ENCODE results near the gene TYROBP. TPM values are rescaled to one million over a fixed set of nuclear protein-coding genes. Genes with fewer than 3 reads are reported as not detected.

The TYROBP gene
- polyA plus RNA-seq, 2 of the 4 experiments (the other 2 are of a cell fraction): 0.21 TPM; not detected in 1

GRCh38 chr19:35921012-35921411 lies 12.9 kb upstream of the TYROBP start:
- TF ChIP-seq ZNF302 (CRISPR knock-in tag; IDR thresholded peaks at IDR 0.05) (no peak), ZSCAN20 (CRISPR knock-in tag; IDR thresholded peaks at IDR 0.05) (no peak), CBX2 (IDR thresholded peaks at IDR 0.05; ENCODE audit: borderline replicate concordance, low read depth) (no peak), BCL3 (IDR thresholded peaks at IDR 0.05) (no peak), ZC3H11A (IDR thresholded peaks at IDR 0.05) (peak; percentile 100), REST (IDR thresholded peaks at IDR 0.05) (no peak), USF2 (IDR thresholded peaks at IDR 0.05) (no peak), E2F6 (IDR thresholded peaks at IDR 0.05; ENCODE audit: borderline replicate concordance, low read depth) (no peak)
- no peaks in the 10 kb centered on the region for H3K4me1 ChIP-seq
- WGBS (ENCODE audit: missing lambda C conversion rate): 40% methylated on average over 6 of the region's 6 CpGs
- H3K4me3 ChIP-seq: no peak overlapping the region
- ChIA-PET POLR2A (no interaction called here), CTCF (interaction anchor here (1.1 to 15.4 kb wide), 6 partner anchors 8 to 49 kb away, joined by 3 to 402 read pairs (median 6); partner anchors contain the start of gene TYROBP)
- H3K27ac ChIP-seq: no peak overlapping the region
- no peak overlapping the region for H3K4me2 ChIP-seq
- peaks cover 12% of the 10 kb centered on the region for H3K9me3 ChIP-seq
- FAIRE-seq (no peak), ATAC-seq (no peak), DNase-seq (ENCODE audit: low read depth in 1 of 2, low spot score in 1 of 2) (no peak)

- FAIRE-seq (no peak), DNase-seq (ENCODE audit: low read depth in 1 of 2, low spot score in 1 of 2) (no peak), ATAC-seq (no peak)
- Histone ChIP-seq H3K4me3 (no peak overlapping the region), H3K27ac (no peak overlapping the region), H3K4me1 (no peaks in the 10 kb centered on the region), H3K4me2 (no peak overlapping the region), H3K9me3 (no peaks in the 10 kb centered on the region)
- TF ChIP-seq RNF2 (IDR thresholded peaks at IDR 0.05; ENCODE audit: borderline replicate concordance, low read depth) (no peak), MAX (IDR thresholded peaks at IDR 0.05) (no peak), CTCF (IDR thresholded peaks at IDR 0.05) (no peak), FOSL2 (IDR thresholded peaks at IDR 0.05) (no peak), FOSL2 (CRISPR knock-in tag; IDR thresholded peaks at IDR 0.05) (no peak), SREBF2 (IDR thresholded peaks at IDR 0.05) (no peak)
- ChIA-PET POLR2A (interaction anchor here (0.6 kb wide), 1 partner anchor 69 kb away, joined by 3 read pairs; no protein-coding TSS in a partner anchor), CTCF (interaction anchor here (4.0 kb wide), 1 partner anchor 13 kb away, joined by 29 read pairs; no protein-coding TSS in a partner anchor)
- 65% methylated on average over 11 of the region's 11 CpGs for WGBS (ENCODE audit: missing lambda C conversion rate)
These were observed 11.2 kb upstream of the TYROBP start for GRCh38 chr19:35919306-35919705.
